HepG2 (cell line): Measurements from ENCODE around the gene TXNRD1. TPM values are rescaled to one million over a fixed set of nuclear protein-coding genes. Genes with fewer than 3 reads are reported as not detected.

Experiments
- CREB1 ChIP-seq, 2 experiments: fragments of 450-650 bp in 1 of 2; IDR thresholded peaks; 2 replicates each; pipeline ENCODE4 v1.6.1; 2016 to 2017; ENCODE audit warnings: control low read depth in 1 of 2, mild to moderate bottlenecking in 1 of 2, missing compliant biosample characterization in 1 of 2, missing genetic modification characterization in 1 of 2
- DPF2 ChIP-seq: sonication (generic); formaldehyde crosslinking; IDR thresholded peaks from 2 replicates; pipeline ENCODE4 v1.4.0; 2020; ENCODE audit warnings: mild to moderate bottlenecking, low read depth, missing genetic modification reagents, borderline replicate concordance
- FOXA1 ChIP-seq, 2 experiments: fragments of 450-650 bp in 1 of 2; sonication (generic) in 1 of 2; formaldehyde crosslinking in 1 of 2; IDR thresholded peaks; 2 replicates each; pipeline versions ENCODE4 v1.4.0 to v1.6.1; 2016 to 2020; ENCODE audit warnings: missing genetic modification reagents in 1 of 2
- HIC2 ChIP-seq: sonication (generic); formaldehyde crosslinking; IDR thresholded peaks from 2 replicates; pipeline ENCODE4 v1.9.0; 2022; ENCODE audit warnings: low read depth, missing genetic modification reagents
- KDM5B ChIP-seq: sonication (generic); formaldehyde crosslinking; IDR thresholded peaks from 2 replicates; pipeline ENCODE4 v1.4.0; 2020; ENCODE audit warnings: missing genetic modification reagents, mild to moderate bottlenecking, borderline replicate concordance
- KLF12 ChIP-seq: sonication (generic); formaldehyde crosslinking; IDR thresholded peaks from 2 replicates; pipeline ENCODE4 v1.4.0; 2020; ENCODE audit warnings: missing genetic modification reagents, borderline replicate concordance
- NFAT5 ChIP-seq: sonication (generic); formaldehyde crosslinking; IDR thresholded peaks from 2 replicates; pipeline ENCODE4 v1.4.0; 2020; ENCODE audit warnings: missing genetic modification reagents
- NFATC3 ChIP-seq: sonication (generic); formaldehyde crosslinking; IDR thresholded peaks from 2 replicates; pipeline ENCODE4 v1.5.1; 2020; ENCODE audit warnings: mild to moderate bottlenecking, missing genetic modification reagents
- TGIF2 ChIP-seq: IDR thresholded peaks from 2 replicates; pipeline ENCODE4 v1.6.1; 2016; ENCODE audit warnings: control low read depth, missing compliant biosample characterization
- TP53 ChIP-seq: sonication (generic); formaldehyde crosslinking; conservative IDR thresholded peaks from 2 replicates; pipeline ENCODE4 v1.4.0; 2020; ENCODE audit warnings: missing genetic modification reagents
- ZBTB21 ChIP-seq: sonication (generic); formaldehyde crosslinking; IDR thresholded peaks from 2 replicates; pipeline ENCODE4 v1.4.0; 2020; ENCODE audit warnings: missing genetic modification reagents
- ZFP36L2 ChIP-seq: sonication (generic); formaldehyde crosslinking; IDR thresholded peaks from 2 replicates; pipeline ENCODE4 v1.4.0; 2020; ENCODE audit warnings: missing genetic modification reagents
- ZFP41 ChIP-seq: sonication (generic); formaldehyde crosslinking; IDR thresholded peaks from 2 replicates; pipeline ENCODE4 v1.4.0; 2020; ENCODE audit warnings: mild to moderate bottlenecking, missing genetic modification reagents, borderline replicate concordance
- ZMYM4 ChIP-seq: sonication (generic); formaldehyde crosslinking; IDR thresholded peaks from 2 replicates; pipeline ENCODE4 v1.8.1; 2023; ENCODE audit warnings: mild to moderate bottlenecking, missing genetic modification reagents
- ZNF207 ChIP-seq: fragments of 450-650 bp; IDR thresholded peaks from 2 replicates; pipeline ENCODE4 v1.6.1; 2016; ENCODE audit warnings: antibody characterized with exemption, borderline replicate concordance
- ZNF280D ChIP-seq: sonication (generic); formaldehyde crosslinking; IDR thresholded peaks from 2 replicates; pipeline ENCODE4 v1.5.1; 2020; ENCODE audit warnings: mild to moderate bottlenecking, missing genetic modification reagents
- ZNF329 ChIP-seq: sonication (generic); formaldehyde crosslinking; IDR thresholded peaks from 2 replicates; pipeline ENCODE4 v1.9.0; 2021; ENCODE audit warnings: low read depth, mild to moderate bottlenecking, missing genetic modification reagents
- ZNF580 ChIP-seq: IDR thresholded peaks from 2 replicates; pipeline ENCODE4 v1.6.1; 2016; ENCODE audit warnings: low read depth, borderline replicate concordance
- polyA plus RNA-seq, 8 experiments: library from polyadenylated mRNA; depleted of rRNA in 3 of 8; stranded (reverse) in 7 of 8; unstranded in 1 of 8; fragments of >200 nt; fragmentation: Illumina TruSeq in 4 of 8; extraction: Trizol in 4 of 8; gene quantifications; 2 replicates each; pipeline versions ENCODE4 v1.2.1 to v1.2.3, GENCODE V29; 2011 to 2016; ENCODE audit warnings: low read depth in 4 of 8, missing spikeins in 1 of 8, mixed read lengths in 1 of 8; ENCODE audit not compliant: insufficient read depth in 1 of 8
- total RNA-seq, 5 experiments: library from RNA; depleted of rRNA; stranded (reverse); fragments of >200 nt; fragmentation: Illumina TruSeq; extraction: Trizol; gene quantifications; 2 replicates each; pipeline ENCODE4 v1.2.3, GENCODE V29; 2016; ENCODE audit warnings: low read depth in 1 of 5

TXNRD1 gene
- total and polyA plus RNA-seq, 2 of the 13 experiments (the other 11 are each of a cell fraction or from before 2014, with no cell fraction given) = 54.0 to 190 TPM

- TF ChIP-seq DPF2 = no peak
- TF ChIP-seq TGIF2 = peak; percentile 60; the same call in 1 of the 2 replicates
- 0 out of 2 replicates have a peak, but pooled peaks have one; percentile 48 for TF ChIP-seq ZNF329
- TF ChIP-seq HIC2 = peak; percentile 50; the same call in 1 of the 2 replicates
- peak; percentile 93 for TF ChIP-seq NFAT5
- 0 out of 2 replicates have a peak, but pooled peaks have one; percentile 19 for TF ChIP-seq CREB1 (IDR thresholded peaks at IDR 0.05)
- 0 out of 2 replicates have a peak, but pooled peaks have one; percentile 5 for TF ChIP-seq CREB1 (CRISPR knock-in tag; IDR thresholded peaks at IDR 0.05)
- peak; percentile 83 for TF ChIP-seq ZMYM4 (CRISPR knock-in tag)
- TF ChIP-seq ZNF207 = no peak
- no peak for TF ChIP-seq ZFP41 (CRISPR knock-in tag)
- no peak for TF ChIP-seq FOXA1 (IDR thresholded peaks at IDR 0.05)
- peak; percentile 83 for TF ChIP-seq FOXA1 (CRISPR knock-in tag; IDR thresholded peaks at IDR 0.05)
- peak; percentile 89; the same call in 1 of the 2 replicates for TF ChIP-seq KDM5B
- TF ChIP-seq TP53 = peak; percentile 77; the same call in 1 of the 2 replicates
- TF ChIP-seq NFATC3 (CRISPR knock-in tag) = 0 out of 2 replicates have a peak, but pooled peaks have one; percentile 21
- peak; percentile 46; the same call in 1 of the 2 replicates for TF ChIP-seq ZNF280D (CRISPR knock-in tag)
- peak; percentile 64; the same call in 1 of the 2 replicates for TF ChIP-seq ZFP36L2 (CRISPR knock-in tag)
- TF ChIP-seq ZBTB21 (CRISPR knock-in tag) = 0 out of 2 replicates have a peak, but pooled peaks have one; percentile 41
- TF ChIP-seq KLF12 (CRISPR knock-in tag) = peak; percentile 43; the same call in 1 of the 2 replicates
- TF ChIP-seq ZNF580 (CRISPR knock-in tag) = peak; percentile 96
Observed at GRCh38 chr12:104288635-104289274, 73.2 kb downstream of the TXNRD1 start (continued).
